Lung (tissue), 12 donors: ENCODE measurements around the gene FBXO2. TPM values are rescaled to one million over a fixed set of nuclear protein-coding genes. Genes with fewer than 3 reads are reported as not detected.

ENCODE experiments used
- ATAC-seq: fragments of 200-7000 bp; cut with Tn5 transposase; one replicate; pipeline ENCODE4 v1.9.1; 2020; ENCODE audit warnings: moderate number of reproducible peaks; ENCODE audit not compliant: insufficient read depth, low FRiP score
- DNase-seq, 3 donors: peaks; one replicate each; pipeline ENCODE4 v3.0.0-alpha.2; 2013 to 2017
- H3K27ac ChIP-seq, 2 donors: one replicate each; pipeline ENCODE4 v1.5.1; 2013; ENCODE audit warnings: mild to moderate bottlenecking in 2 of 2, moderate library complexity in 2 of 2, control low read depth in 1 of 2, inconsistent platforms in 1 of 2, low read depth in 1 of 2, low read length in 1 of 2
- H3K27me3 ChIP-seq, 3 donors: one replicate each; pipeline ENCODE4 v1.5.1; 2013; ENCODE audit warnings: low read length in 2 of 3; ENCODE audit not compliant: control insufficient read depth in 3 of 3, insufficient read depth in 3 of 3
- H3K36me3 ChIP-seq, 4 donors: one replicate each; pipeline ENCODE4 v1.5.1; 2013; ENCODE audit warnings: low read length in 4 of 4, mild to moderate bottlenecking in 1 of 4, moderate library complexity in 1 of 4; ENCODE audit not compliant: control insufficient read depth in 4 of 4, insufficient read depth in 4 of 4
- H3K4me1 ChIP-seq, 5 donors: one replicate each; pipeline ENCODE4 v1.5.1; 2013; ENCODE audit warnings: low read length in 5 of 5, mild to moderate bottlenecking in 2 of 5, moderate library complexity in 1 of 5; ENCODE audit not compliant: control insufficient read depth in 5 of 5, insufficient read depth in 5 of 5
- H3K4me3 ChIP-seq: one replicate; pipeline ENCODE4 v1.5.1; 2013; ENCODE audit warnings: mild to moderate bottlenecking, control low read depth, moderate library complexity
- H3K9ac ChIP-seq, 2 donors: one replicate each; pipeline ENCODE4 v1.5.1; 2013; ENCODE audit warnings: low read length in 2 of 2, control low read depth in 1 of 2; ENCODE audit not compliant: insufficient read depth in 1 of 2
- H3K9me3 ChIP-seq, 4 donors: one replicate each; pipeline ENCODE4 v1.5.1; 2013; ENCODE audit warnings: low read length in 3 of 4, mild to moderate bottlenecking in 1 of 4, moderate library complexity in 1 of 4; ENCODE audit not compliant: control insufficient read depth in 4 of 4, insufficient read depth in 3 of 4
- WGBS, 2 donors: extraction: QIAGEN DNeasy Blood & Tissue Kit; methylation state at CpG; one replicate each; pipeline ENCODE4 v1.1.7; 2013; 5-methylcytosine and 5-hydroxymethylcytosine counted together
- polyA plus RNA-seq, 2 donors: library from polyadenylated mRNA; stranded (reverse); fragments of 200-250 nt; gene quantifications; one replicate each; pipeline ENCODE4 v1.2.1, GENCODE V29; 2013
- total RNA-seq, 2 donors: library from RNA; depleted of rRNA in 1 of 2; stranded (reverse); fragments of >200 nt in 1 of 2; gene quantifications; one replicate each; pipeline ENCODE4 v1.2.1, GENCODE V29; 2014 to 2021
- TF ChIP-seq, protein P1 (sequence below): IDR thresholded peaks from 2 replicates; pipeline ENCODE4 v1.5.1; 2012; ENCODE audit warnings: mild to moderate bottlenecking; ENCODE audit errors: control extremely low read depth, extremely low read depth
- donor health status: control.
- donor health status: control.
- donor health status: Bipolar disorder and iron deficiency.
- donor health status: healthy.
- donor health status: DM: yes; HTN: yes; CAD: no.

The FBXO2 gene
- total and polyA plus RNA-seq, 4 donors, result 0.20 to 12.5 (median 10.1) TPM

DNA sequence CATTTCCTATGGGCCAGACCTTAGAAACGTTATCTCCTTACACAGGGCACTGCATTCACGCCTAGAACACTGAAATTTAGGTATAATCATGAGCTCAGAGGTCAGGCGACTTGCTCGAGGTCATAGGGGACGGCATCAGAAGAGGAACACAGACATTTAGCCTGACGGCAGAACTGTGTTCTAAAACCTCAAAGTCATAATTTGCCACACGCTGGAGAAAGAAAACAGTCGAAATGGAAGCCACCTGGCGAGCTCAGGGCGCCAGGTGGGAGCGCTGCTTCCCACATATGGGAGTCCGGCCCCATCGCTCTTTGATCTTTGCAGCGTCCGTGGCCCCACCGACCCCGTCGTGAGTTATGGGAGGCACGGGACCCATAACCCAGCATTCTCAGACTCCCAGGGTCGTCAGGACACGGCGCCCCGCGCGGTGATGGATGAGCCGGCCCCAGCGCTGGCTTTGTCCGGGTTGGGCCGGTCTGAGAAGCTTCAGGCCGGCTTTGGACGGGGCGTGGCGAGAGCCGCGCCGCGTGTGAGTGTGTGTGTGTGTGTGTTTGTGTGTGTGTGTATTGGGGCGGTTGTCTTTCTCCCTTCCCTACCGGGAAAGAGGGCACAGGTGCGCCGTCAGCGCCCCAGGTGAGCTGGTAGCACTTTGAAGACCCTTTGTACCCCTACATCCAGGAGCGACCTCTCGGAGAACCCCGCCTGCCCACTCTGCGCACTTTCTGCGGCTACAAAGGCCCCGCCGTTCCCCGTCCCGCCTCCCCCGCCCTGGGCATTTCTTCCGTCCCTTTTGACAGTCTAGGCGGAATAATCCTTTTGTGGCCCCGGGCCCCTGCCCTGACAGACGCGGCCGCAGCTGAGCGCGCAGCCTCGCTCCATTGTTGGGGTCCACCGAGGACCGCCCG lies 36.4 kb upstream of the FBXO2 start:
- TF ChIP-seq, protein P1, sequence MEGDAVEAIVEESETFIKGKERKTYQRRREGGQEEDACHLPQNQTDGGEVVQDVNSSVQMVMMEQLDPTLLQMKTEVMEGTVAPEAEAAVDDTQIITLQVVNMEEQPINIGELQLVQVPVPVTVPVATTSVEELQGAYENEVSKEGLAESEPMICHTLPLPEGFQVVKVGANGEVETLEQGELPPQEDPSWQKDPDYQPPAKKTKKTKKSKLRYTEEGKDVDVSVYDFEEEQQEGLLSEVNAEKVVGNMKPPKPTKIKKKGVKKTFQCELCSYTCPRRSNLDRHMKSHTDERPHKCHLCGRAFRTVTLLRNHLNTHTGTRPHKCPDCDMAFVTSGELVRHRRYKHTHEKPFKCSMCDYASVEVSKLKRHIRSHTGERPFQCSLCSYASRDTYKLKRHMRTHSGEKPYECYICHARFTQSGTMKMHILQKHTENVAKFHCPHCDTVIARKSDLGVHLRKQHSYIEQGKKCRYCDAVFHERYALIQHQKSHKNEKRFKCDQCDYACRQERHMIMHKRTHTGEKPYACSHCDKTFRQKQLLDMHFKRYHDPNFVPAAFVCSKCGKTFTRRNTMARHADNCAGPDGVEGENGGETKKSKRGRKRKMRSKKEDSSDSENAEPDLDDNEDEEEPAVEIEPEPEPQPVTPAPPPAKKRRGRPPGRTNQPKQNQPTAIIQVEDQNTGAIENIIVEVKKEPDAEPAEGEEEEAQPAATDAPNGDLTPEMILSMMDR, result no peak
- peak overlapping the region in 1 of 2 donors; percentile 61 for H3K9ac ChIP-seq
- peaks cover 0 to 1% (median 0%) of the 10 kb centered on the region in 4 donors for H3K9me3 ChIP-seq
- H3K36me3 ChIP-seq, result no peaks in the 10 kb centered on the region
- DNase-seq (peak; percentile 74 to 87 (median 75)), ATAC-seq (no peak)
- H3K27me3 ChIP-seq, result peaks cover 8 to 19% (median 13%) of the 10 kb centered on the region in 3 donors
- no peak overlapping the region for H3K4me3 ChIP-seq
- peaks cover 0 to 12% (median 7%) of the 10 kb centered on the region in 5 donors for H3K4me1 ChIP-seq
- 4% methylated on average over 64 of the region's 64 CpGs for WGBS, 2 donors
- no peak overlapping the region for H3K27ac ChIP-seq

GRCh38 chr1:11688506-11688905 lies 34.3 kb upstream of the FBXO2 start:
- Histone ChIP-seq H3K9ac (no peak overlapping the region), H3K27me3 (peaks cover 8 to 19% (median 13%) of the 10 kb centered on the region in 3 donors), H3K4me1 (peaks cover 0 to 12% (median 7%) of the 10 kb centered on the region in 5 donors), H3K27ac (no peak overlapping the region), H3K9me3 (peaks cover 0 to 1% (median 0%) of the 10 kb centered on the region in 4 donors), H3K4me3 (no peak overlapping the region), H3K36me3 (peaks cover 0 to 3% (median 0%) of the 10 kb centered on the region in 4 donors)
- ATAC-seq (no peak), DNase-seq (no peak)
- TF ChIP-seq, protein P1, result no peak
- 93 to 97% methylated on average over 4 of the region's 4 CpGs for WGBS, 2 donors

- no peak for ATAC-seq
Observed at GRCh38 chr1:11685210-11685752, 31.1 kb upstream of the FBXO2 start.

More at GRCh38 chr1:11685210-11685752, 31.1 kb upstream of the FBXO2 start:
- no peak for DNase-seq
- Histone ChIP-seq H3K4me1 (peaks cover 0 to 20% (median 8%) of the 10 kb centered on the region in 5 donors), H3K9me3 (peaks cover 0 to 1% (median 0%) of the 10 kb centered on the region in 4 donors), H3K27me3 (peaks cover 0 to 7% (median 5%) of the 10 kb centered on the region in 3 donors), H3K27ac (no peak overlapping the region), H3K36me3 (peaks cover 0 to 3% (median 0%) of the 10 kb centered on the region in 4 donors), H3K4me3 (no peak overlapping the region), H3K9ac (no peak overlapping the region)
- WGBS, 2 donors, result 93 to 95% methylated on average over 7 of the region's 7 CpGs
- TF ChIP-seq, protein P1, result no peak
